PC-3 (cell line): ENCODE data around the gene SCD5. TPM values are rescaled to one million over a fixed set of nuclear protein-coding genes. Genes with fewer than 3 reads are reported as not detected.

ENCODE experiments used
- ATAC-seq: fragments of 200-7000 bp; cut with Tn5 transposase; 2 replicates; pipeline ENCODE4 v1.9.1; 2020; ENCODE audit warnings: mild to moderate bottlenecking, moderate library complexity
- BruUV-seq: library from RNA; stranded (reverse); fragments of 400-500 nt; replicated peaks from 2 replicates; lab custom pipeline; 2021; lab: Mats Ljungman, UMichigan
- CTCF ChIA-PET: fragments of 300-600 bp; sonication (Branson Sonifier 250); formaldehyde crosslinking; loops from one replicate; lab custom pipeline; 2022; ENCODE audit warnings: antibody characterized with exemption; lab: Charles Lee
- POLR2A ChIA-PET: fragments of 300-600 bp; sonication (Branson Sonifier 250); formaldehyde crosslinking; loops from one replicate; lab custom pipeline; 2022; ENCODE audit warnings: antibody characterized with exemption; ENCODE audit not compliant: unreplicated experiment; lab: Charles Lee
- DNase-seq: peaks from one replicate; pipeline ENCODE4 v3.0.0-alpha.2; 2015
- H2AFZ ChIP-seq: fragments of 300-600 bp; sonication (generic); 2 replicates; pipeline ENCODE4 v1.6.0; 2016; ENCODE audit warnings: antibody characterized with exemption, low read length
- H3F3A ChIP-seq: fragments of 300-600 bp; sonication (generic); one replicate; pipeline ENCODE4 v1.6.0; 2017; ENCODE audit warnings: antibody characterized with exemption, low read length, control low read depth, mild to moderate bottlenecking; ENCODE audit not compliant: unreplicated experiment
- H3K27ac ChIP-seq: fragments of 300-600 bp; sonication (generic); 2 replicates; pipeline ENCODE4 v1.5.1; 2016; ENCODE audit warnings: mild to moderate bottlenecking, low read length
- H3K27me3 ChIP-seq: fragments of 300-600 bp; sonication (generic); 2 replicates; pipeline ENCODE4 v1.6.1; 2016; ENCODE audit warnings: low read length, mixed read lengths
- H3K36me3 ChIP-seq: fragments of 300-600 bp; sonication (generic); 2 replicates; pipeline ENCODE4 v1.6.1; 2016; ENCODE audit warnings: low read depth, mixed run types, low read length, mixed read lengths
- H3K4me1 ChIP-seq: fragments of 300-600 bp; sonication (generic); 2 replicates; pipeline ENCODE4 v1.5.1; 2016; ENCODE audit warnings: low read length; ENCODE audit not compliant: insufficient read depth
- H3K4me2 ChIP-seq: fragments of 300-600 bp; sonication (generic); 2 replicates; pipeline ENCODE4 v1.6.0; 2016; ENCODE audit warnings: low read length
- H3K4me3 ChIP-seq: fragments of 300-600 bp; sonication (generic); 2 replicates; pipeline ENCODE4 v1.5.1; 2016; ENCODE audit warnings: mild to moderate bottlenecking, low read length, mixed read lengths
- H3K79me2 ChIP-seq: fragments of 300-600 bp; sonication (generic); 2 replicates; pipeline ENCODE4 v1.6.1; 2017; ENCODE audit warnings: low read length, mixed read lengths
- H3K9ac ChIP-seq: fragments of 300-600 bp; sonication (generic); 2 replicates; pipeline ENCODE4 v1.6.0; 2016; ENCODE audit warnings: mild to moderate bottlenecking, low read length
- H3K9me2 ChIP-seq: fragments of 300-600 bp; sonication (generic); replicated peaks from 2 replicates; pipeline ENCODE4 v1.6.1; 2016; ENCODE audit warnings: mixed run types, low read length, mixed read lengths
- H3K9me3 ChIP-seq: fragments of 300-600 bp; sonication (generic); 2 replicates; pipeline ENCODE4 v1.6.1; 2016; ENCODE audit warnings: low read length, mixed read lengths
- H4K20me1 ChIP-seq: fragments of 300-600 bp; sonication (generic); 2 replicates; pipeline ENCODE4 v1.6.1; 2016; ENCODE audit warnings: low read length, mixed read lengths
- EZH2 ChIP-seq: fragments of 300-600 bp; sonication (generic); IDR thresholded peaks from one replicate; pipeline ENCODE4 v1.6.1; 2017; ENCODE audit warnings: antibody characterized with exemption, mild to moderate bottlenecking, low read length; ENCODE audit not compliant: unreplicated experiment
- EZH2phosphoT487 ChIP-seq: fragments of 300-600 bp; sonication (generic); IDR thresholded peaks from 2 replicates; pipeline ENCODE4 v1.6.1; 2018; ENCODE audit warnings: mild to moderate bottlenecking, antibody characterized with exemption, low read length, borderline replicate concordance
- intact Hi-C: fragments of 100-400 bp; cut with micrococcal nuclease; formaldehyde crosslinking; loops from 2 replicates; pipeline ENCODE4 v1.9.0; 2023
- total RNA-seq: library from RNA; depleted of rRNA; stranded (reverse); fragments of >200 nt; gene quantifications from 2 replicates; pipeline ENCODE4 v1.2.3, GENCODE V29; 2014
- TF ChIP-seq, protein P1 (sequence below): fragments of 300-600 bp; sonication (generic); conservative IDR thresholded peaks from 2 replicates; pipeline ENCODE4 v1.5.1; 2017; ENCODE audit warnings: antibody characterized with exemption, low read depth, mild to moderate bottlenecking, low read length

The SCD5 gene
- total RNA-seq, 1 experiment from 2014 or later: 3.8 TPM

DNA sequence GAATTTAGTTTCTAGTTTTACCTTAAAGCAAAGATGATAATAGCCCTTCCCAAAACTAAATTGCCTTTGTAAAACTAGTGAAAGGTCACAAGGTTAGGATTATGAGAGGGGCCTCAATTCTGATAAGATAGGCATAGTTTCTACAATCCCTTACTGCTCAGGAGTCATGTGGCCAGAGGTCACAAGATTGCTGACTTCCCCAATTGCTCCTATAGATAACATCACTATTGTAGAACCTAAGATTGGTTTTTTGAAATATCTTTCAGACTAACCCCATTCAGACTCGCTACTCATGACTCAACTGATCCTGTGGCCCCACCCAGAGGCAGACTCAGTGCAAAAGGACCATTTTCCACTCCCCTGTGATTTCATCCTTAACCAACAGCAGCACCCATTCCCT is 70.3 kb downstream of the SCD5 start:
- no peak for DNase-seq
- POLR2A ChIA-PET: no interaction called here
- CTCF ChIA-PET: no interaction called here

DNA sequence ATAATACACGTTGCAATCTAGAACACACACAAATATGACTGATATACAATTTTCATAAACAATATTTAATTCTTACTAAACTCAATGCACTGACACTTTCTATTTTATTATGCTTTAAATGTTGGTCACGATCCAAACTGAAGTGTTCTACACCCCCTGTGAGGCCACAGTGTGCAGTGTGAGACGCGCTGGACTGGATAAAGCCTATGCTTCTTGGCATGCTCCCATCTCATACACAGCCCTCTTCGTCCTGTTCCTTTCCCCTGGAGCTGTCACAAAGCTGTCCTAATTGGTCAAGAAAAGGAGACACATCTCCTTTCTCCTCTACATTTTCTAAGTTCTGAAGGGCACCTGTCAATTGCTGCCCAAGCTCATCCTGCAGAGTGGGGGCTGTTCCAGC is 72.0 kb downstream of the SCD5 start:
- H3F3A ChIP-seq: no peaks in the 10 kb centered on the region
- no peak for TF ChIP-seq EZH2
- TF ChIP-seq, protein P1, sequence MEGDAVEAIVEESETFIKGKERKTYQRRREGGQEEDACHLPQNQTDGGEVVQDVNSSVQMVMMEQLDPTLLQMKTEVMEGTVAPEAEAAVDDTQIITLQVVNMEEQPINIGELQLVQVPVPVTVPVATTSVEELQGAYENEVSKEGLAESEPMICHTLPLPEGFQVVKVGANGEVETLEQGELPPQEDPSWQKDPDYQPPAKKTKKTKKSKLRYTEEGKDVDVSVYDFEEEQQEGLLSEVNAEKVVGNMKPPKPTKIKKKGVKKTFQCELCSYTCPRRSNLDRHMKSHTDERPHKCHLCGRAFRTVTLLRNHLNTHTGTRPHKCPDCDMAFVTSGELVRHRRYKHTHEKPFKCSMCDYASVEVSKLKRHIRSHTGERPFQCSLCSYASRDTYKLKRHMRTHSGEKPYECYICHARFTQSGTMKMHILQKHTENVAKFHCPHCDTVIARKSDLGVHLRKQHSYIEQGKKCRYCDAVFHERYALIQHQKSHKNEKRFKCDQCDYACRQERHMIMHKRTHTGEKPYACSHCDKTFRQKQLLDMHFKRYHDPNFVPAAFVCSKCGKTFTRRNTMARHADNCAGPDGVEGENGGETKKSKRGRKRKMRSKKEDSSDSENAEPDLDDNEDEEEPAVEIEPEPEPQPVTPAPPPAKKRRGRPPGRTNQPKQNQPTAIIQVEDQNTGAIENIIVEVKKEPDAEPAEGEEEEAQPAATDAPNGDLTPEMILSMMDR: no peak
- TF ChIP-seq EZH2phosphoT487: no peak
- H3K36me3 ChIP-seq: no peaks in the 10 kb centered on the region
- H3K4me3 ChIP-seq: no peak overlapping the region
- DNase-seq (no peak), ATAC-seq (no peak)
- H3K27me3 ChIP-seq: no peaks in the 10 kb centered on the region
- ChIA-PET POLR2A (no interaction called here), CTCF (no interaction called here)
- no peak overlapping the region for H3K27ac ChIP-seq
- no TSS peak for BruUV-seq
- no peak overlapping the region for H3K4me2 ChIP-seq
- no peak overlapping the region for H3K9ac ChIP-seq
- H3K9me3 ChIP-seq: no peaks in the 10 kb centered on the region
- no peak overlapping the region for H2AFZ ChIP-seq
- H4K20me1 ChIP-seq: no peaks in the 10 kb centered on the region
- H3K79me2 ChIP-seq: no peaks in the 10 kb centered on the region
- H3K4me1 ChIP-seq: no peaks in the 10 kb centered on the region
- intact Hi-C loops: no loop called here
- no peaks in the 10 kb centered on the region for H3K9me2 ChIP-seq

More for the DNA sequence above, 70.3 kb downstream of the SCD5 start:
- peaks cover 4% of the 10 kb centered on the region for H3K4me1 ChIP-seq
- H3K9ac ChIP-seq: no peak overlapping the region
- ATAC-seq: no peak
- no peaks in the 10 kb centered on the region for H4K20me1 ChIP-seq
- BruUV-seq: no TSS peak
- H3K9me2 ChIP-seq: no peaks in the 10 kb centered on the region
- H3K9me3 ChIP-seq: no peaks in the 10 kb centered on the region
- H3K4me3 ChIP-seq: no peak overlapping the region
- H3K4me2 ChIP-seq: no peak overlapping the region
- intact Hi-C loops: no loop called here
- H3F3A ChIP-seq: no peaks in the 10 kb centered on the region
- H3K27me3 ChIP-seq: no peaks in the 10 kb centered on the region
- H3K27ac ChIP-seq: no peak overlapping the region
- TF ChIP-seq EZH2phosphoT487 (no peak), EZH2 (no peak)
- TF ChIP-seq, protein P1: no peak
- H3K79me2 ChIP-seq: no peaks in the 10 kb centered on the region
- H3K36me3 ChIP-seq: no peaks in the 10 kb centered on the region
- H2AFZ ChIP-seq: no peak overlapping the region

DNA sequence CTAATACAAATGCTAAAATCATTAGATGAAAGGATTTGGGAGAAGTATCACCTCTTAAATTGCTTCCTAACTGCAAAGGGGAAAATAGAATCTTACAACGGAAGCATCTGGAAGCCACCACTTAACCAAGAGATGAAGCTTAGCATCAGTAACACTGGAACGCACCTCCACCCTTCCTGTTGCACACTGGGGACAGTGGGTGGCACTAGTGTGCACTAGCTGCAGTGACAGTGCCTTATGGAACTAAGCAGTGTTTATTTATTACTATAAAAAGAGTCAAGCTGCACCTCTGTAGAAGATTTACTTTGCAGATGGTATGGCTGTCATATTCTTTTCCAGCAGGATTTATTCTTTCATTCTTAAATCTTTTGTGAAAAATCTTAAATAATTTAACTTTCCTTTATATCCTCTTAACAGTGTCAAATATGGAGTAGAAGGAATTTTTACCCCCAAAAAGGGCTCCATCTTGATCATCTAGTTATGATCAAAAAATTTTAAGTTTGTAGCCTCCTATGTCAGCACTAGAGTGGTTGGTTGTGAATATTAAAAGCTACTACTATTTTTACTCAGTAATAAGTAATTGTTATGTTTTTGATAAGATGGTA is 76.7 kb downstream of the SCD5 start:
- ATAC-seq: peak; percentile 81
- Histone ChIP-seq H3K9ac (no peak overlapping the region), H3K4me3 (no peak overlapping the region), H3F3A (no peaks in the 10 kb centered on the region), H3K9me3 (no peaks in the 10 kb centered on the region), H3K4me1 (no peaks in the 10 kb centered on the region), H2AFZ (no peak overlapping the region), H3K79me2 (no peaks in the 10 kb centered on the region), H4K20me1 (no peaks in the 10 kb centered on the region), H3K27ac (no peak overlapping the region), H3K27me3 (no peaks in the 10 kb centered on the region), H3K4me2 (no peak overlapping the region), H3K9me2 (no peaks in the 10 kb centered on the region), H3K36me3 (no peaks in the 10 kb centered on the region)
- BruUV-seq: no TSS peak
- TF ChIP-seq EZH2phosphoT487 (no peak), EZH2 (no peak)
- TF ChIP-seq, protein P1: peak; percentile 65
- intact Hi-C loops: loop anchor here (2.0 kb wide), 1 partner anchor 81 kb away; no protein-coding TSS in a partner anchor
- CTCF ChIA-PET: interaction anchor here (0.9 to 1.1 kb wide), 3 partner anchors 17 to 63 kb away, joined by 3 to 4 read pairs (median 3); no protein-coding TSS in a partner anchor
- peak; percentile 52 for DNase-seq
- POLR2A ChIA-PET: no interaction called here
